GM12878 (cell line): ENCODE results near the gene RETN. TPM values are rescaled to one million over a fixed set of nuclear protein-coding genes. Genes with fewer than 3 reads are reported as not detected.

Source experiments
- ATAC-seq: fragments of 200-7000 bp; cut with Tn5 transposase; 3 replicates; pipeline ENCODE4 v1.9.1; 2020; ENCODE audit warnings: mild to moderate bottlenecking, moderate library complexity
- BruUV-seq: library from RNA; stranded (reverse); fragments of 400-500 nt; replicated peaks from 2 replicates; lab custom pipeline; 2021; lab: Mats Ljungman, UMichigan
- CTCF ChIA-PET: fragments of 300-600 bp; sonication (Branson Sonifier 250); formaldehyde crosslinking; extraction: SDS; loops from one replicate; lab custom pipeline; 2021; ENCODE audit warnings: inconsistent platforms; lab: Yijun Ruan, JAX
- POLR2A ChIA-PET: fragments of 350-600 bp; formaldehyde crosslinking; extraction: SDS; loops from one replicate; lab custom pipeline; 2021; ENCODE audit warnings: inconsistent platforms; lab: Charles Lee
- RAD21 ChIA-PET: fragments of 300-600 bp; sonication (Branson Sonifier 250); formaldehyde crosslinking; loops from one replicate; lab custom pipeline; 2023; ENCODE audit warnings: antibody characterized with exemption; ENCODE audit not compliant: unreplicated experiment; lab: Charles Lee
- SMC1A ChIA-PET: fragments of 300-600 bp; sonication (Branson Sonifier 250); formaldehyde crosslinking; loops from one replicate; lab custom pipeline; 2023; ENCODE audit not compliant: unreplicated experiment, uncharacterized antibody; lab: Charles Lee
- DNase-seq: peaks from one replicate; pipeline ENCODE4 v3.0.0-alpha.2; 2011; ENCODE audit warnings: low read depth, low spot score
- FAIRE-seq: peaks from 3 replicates; lab custom pipeline; 2011; peaks lifted over from hg19 to GRCh38; lab: Jason Lieb, UNC
- H2AFZ ChIP-seq: 2 replicates; pipeline ENCODE4 v1.6.0; 2011; ENCODE audit warnings: low read depth, low read length, control low read depth; ENCODE audit not compliant: control insufficient read depth
- H3K27ac ChIP-seq: 2 replicates; pipeline ENCODE4 v1.5.1; 2011; ENCODE audit warnings: control low read depth; ENCODE audit not compliant: control insufficient read depth, insufficient read depth
- H3K27me3 ChIP-seq, 2 experiments: replicated peaks in 1 of 2; 2 replicates each; pipeline versions ENCODE4 v1.6.0 to v1.6.1; 2011; ENCODE audit warnings: low read length in 1 of 2; ENCODE audit not compliant: control insufficient read depth in 2 of 2, insufficient read depth in 2 of 2
- H3K36me3 ChIP-seq, 2 experiments: 2 replicates each; pipeline ENCODE4 v1.5.1; 2011; ENCODE audit warnings: low read length in 1 of 2; ENCODE audit not compliant: control insufficient read depth in 2 of 2, insufficient read depth in 2 of 2
- H3K4me1 ChIP-seq: 2 replicates; pipeline ENCODE4 v1.6.1; 2011; ENCODE audit warnings: mild to moderate bottlenecking, low read length, moderate library complexity, mixed read lengths; ENCODE audit not compliant: control insufficient read depth, insufficient read depth
- H3K4me2 ChIP-seq: 2 replicates; pipeline ENCODE4 v1.6.0; 2011; ENCODE audit warnings: control low read depth; ENCODE audit not compliant: control insufficient read depth, insufficient read depth
- H3K4me3 ChIP-seq: fragments of 200-600 bp; sonication (generic); 2 replicates; pipeline ENCODE4 v1.5.1; 2016
- H3K79me2 ChIP-seq: 2 replicates; pipeline ENCODE4 v1.6.0; 2011; ENCODE audit warnings: low read length; ENCODE audit not compliant: control insufficient read depth, insufficient read depth
- H3K9ac ChIP-seq: 2 replicates; pipeline ENCODE4 v1.8.0; 2011; ENCODE audit warnings: low read length, control low read depth, mixed read lengths; ENCODE audit not compliant: control insufficient read depth, insufficient read depth
- H3K9me3 ChIP-seq: replicated peaks from 3 replicates; pipeline ENCODE4 v1.5.1; 2011; ENCODE audit warnings: mild to moderate bottlenecking, low read length; ENCODE audit not compliant: control insufficient read depth, insufficient read depth
- H4K20me1 ChIP-seq: 2 replicates; pipeline ENCODE4 v1.6.0; 2011; ENCODE audit not compliant: control insufficient read depth, insufficient read depth
- ASH2L ChIP-seq: fragments of 300-600, 200-600 bp; sonication (generic); IDR thresholded peaks from 2 replicates; pipeline ENCODE4 v1.6.1; 2017; ENCODE audit warnings: low read depth, mild to moderate bottlenecking, borderline replicate concordance
- BMI1 ChIP-seq: fragments of 450-650 bp; IDR thresholded peaks from 2 replicates; pipeline ENCODE4 v1.6.1; 2016; ENCODE audit warnings: mild to moderate bottlenecking, moderate library complexity, borderline replicate concordance
- CREB1 ChIP-seq: IDR thresholded peaks from 2 replicates; pipeline ENCODE4 v1.6.1; 2012; ENCODE audit warnings: low read depth, mild to moderate bottlenecking, inconsistent platforms
- GATAD2B ChIP-seq: fragments of 450-650 bp; conservative IDR thresholded peaks from 2 replicates; pipeline ENCODE4 v1.6.1; 2017; ENCODE audit warnings: low read depth, mild to moderate bottlenecking, moderate library complexity
- KLF5 ChIP-seq: fragments of 450-650 bp; IDR thresholded peaks from 2 replicates; pipeline ENCODE4 v1.6.1; 2014; ENCODE audit warnings: mild to moderate bottlenecking; ENCODE audit not compliant: partially characterized antibody
- MEF2B ChIP-seq: fragments of 450-650 bp; IDR thresholded peaks from 2 replicates; pipeline ENCODE4 v1.6.1; 2018; ENCODE audit warnings: mild to moderate bottlenecking, moderate library complexity; ENCODE audit not compliant: partially characterized antibody, poor library complexity, severe bottlenecking
- MTA3 ChIP-seq: IDR thresholded peaks from 2 replicates; pipeline ENCODE4 v1.6.1; 2012; ENCODE audit warnings: low read length, inconsistent platforms, borderline replicate concordance
- POLR2A ChIP-seq: IDR thresholded peaks from 2 replicates; pipeline ENCODE4 v1.6.1; 2011; ENCODE audit warnings: low read depth, mild to moderate bottlenecking, low read length
- RELA ChIP-seq: fragments of 450-650 bp; IDR thresholded peaks from 2 replicates; pipeline ENCODE4 v1.8.0; 2014; ENCODE audit warnings: borderline replicate concordance; ENCODE audit not compliant: partially characterized antibody
- SMARCA5 ChIP-seq: fragments of 450-650 bp; IDR thresholded peaks from 2 replicates; pipeline ENCODE4 v1.6.1; 2017; ENCODE audit warnings: mild to moderate bottlenecking
- SMC3 ChIP-seq: IDR thresholded peaks from 2 replicates; pipeline ENCODE4 v1.6.1; 2011; ENCODE audit warnings: low read length, improper control_type of control experiment, borderline replicate concordance
- WGBS: methylation state at CpG from one replicate; pipeline ENCODE4 v1.1.6; 2016; ENCODE audit warnings: low lambda C conversion rate; ENCODE audit not compliant: insufficient replicate concordance, insufficient coverage; ENCODE audit errors: missing lambda C conversion rate; 5-methylcytosine and 5-hydroxymethylcytosine counted together
- in situ Hi-C: fragments of 300-500 bp; cut with MboI; formaldehyde crosslinking; loops from 9 replicates; pipeline ENCODE4 v1.14.3; 2018; ENCODE audit warnings: mixed read lengths
- intact Hi-C: fragments of 100-400 bp; cut with micrococcal nuclease; formaldehyde crosslinking; loops from one replicate; pipeline ENCODE4 v1.14.2; 2022; ENCODE audit not compliant: unreplicated experiment
- polyA plus RNA-seq, 11 experiments: library from polyadenylated mRNA; depleted of rRNA in 4 of 11; unstranded in 6 of 11; stranded (reverse) in 5 of 11; fragments of >200 nt; fragmentation: Nextera tagmentation in 4 of 11; fragmentation: Illumina TruSeq in 1 of 11; extraction: Ambion mirVana in 4 of 11; extraction: Trizol in 1 of 11; gene quantifications; 1 replicate in 1 of 11; 2 replicates in 10 of 11; pipeline versions ENCODE4 v1.2.1 to v1.2.3, GENCODE V29; 2011 to 2016; ENCODE audit warnings: inconsistent platforms in 2 of 11, missing spikeins in 2 of 11, low read depth in 1 of 11
- total RNA-seq, 4 experiments: library from RNA; depleted of rRNA in 3 of 4; stranded (reverse); fragments of >200 nt in 3 of 4; fragmentation: Illumina TruSeq in 1 of 4; extraction: Trizol in 1 of 4; gene quantifications; 2 replicates each; pipeline versions ENCODE4 v1.2.1 to v1.2.3, GENCODE V29; 2013 to 2021
- TF ChIP-seq, protein P1 (sequence below): fragments of 450-650 bp; IDR thresholded peaks from 2 replicates; pipeline ENCODE4 v1.6.1; 2016; ENCODE audit warnings: mild to moderate bottlenecking
- TF ChIP-seq, protein P2 (sequence below): IDR thresholded peaks from 2 replicates; pipeline ENCODE4 v1.6.1; 2012; ENCODE audit warnings: low read depth, low read length, improper control_type of control experiment
- TF ChIP-seq, protein P3 (sequence below): fragments of 450-650 bp; IDR thresholded peaks from 2 replicates; pipeline ENCODE4 v1.6.1; 2017; ENCODE audit warnings: mild to moderate bottlenecking, moderate library complexity
- TF ChIP-seq, protein P4 (sequence below): fragments of 450-650 bp; IDR thresholded peaks from 2 replicates; pipeline ENCODE4 v1.6.1; 2017; ENCODE audit warnings: borderline replicate concordance
- TF ChIP-seq, protein P5 (sequence below): fragments of 150-350 bp; IDR thresholded peaks from 2 replicates; pipeline ENCODE4 v1.6.1; 2014; ENCODE audit warnings: mild to moderate bottlenecking, low read depth, low read length

Gene RETN
- total and polyA plus RNA-seq, 10 of the 15 experiments (the other 5 are each of a cell fraction or from before 2014, with no cell fraction given) = 0.26 TPM; not detected in 9

DNA sequence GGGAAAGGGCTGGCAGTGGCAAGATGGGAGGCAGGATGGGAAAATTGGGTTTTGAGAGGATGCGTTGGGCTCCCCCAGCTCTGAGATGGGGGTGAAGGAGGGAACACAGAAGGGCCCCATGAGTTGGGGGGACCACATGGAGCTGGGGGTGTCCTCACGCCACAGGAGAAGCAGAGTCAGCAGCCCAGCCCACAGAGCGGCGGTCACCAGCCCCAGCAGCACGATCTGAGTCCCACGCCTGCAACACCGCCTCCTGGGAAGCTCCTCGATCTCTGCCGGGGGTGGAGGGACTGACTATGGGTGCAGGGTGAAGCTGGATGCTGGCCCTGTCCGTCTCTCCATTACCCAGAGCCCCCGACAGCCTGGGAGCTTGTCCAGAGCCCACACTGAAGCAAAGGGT lies 29.7 kb downstream of the RETN start:
- Histone ChIP-seq H3K27me3 (no peaks in the 10 kb centered on the region), H4K20me1 (no peaks in the 10 kb centered on the region), H2AFZ (no peak overlapping the region), H3K9me3 (no peaks in the 10 kb centered on the region; the same call in 2 of the 3 replicates), H3K36me3 (peaks cover 6 to 16% of the 10 kb centered on the region in 2 experiments; a peak in 3 of 4 replicates), H3K79me2 (peaks cover 74% of the 10 kb centered on the region), H3K9ac (peak overlapping the region; percentile 88), H3K27ac (peak overlapping the region; percentile 94), H3K4me2 (peak overlapping the region; percentile 97), H3K4me1 (peaks cover 43% of the 10 kb centered on the region), H3K4me3 (peak overlapping the region; percentile 100)
- DNase-seq (no peak), ATAC-seq (peak; percentile 6; the same call in 2 of the 3 replicates), FAIRE-seq (no peak)
- ChIA-PET POLR2A (interaction anchor here (0.6 to 2.1 kb wide), 7 partner anchors 8 to 124 kb away, joined by 3 to 11 read pairs (median 4); partner anchors contain the start of gene TRAPPC5), CTCF (interaction anchor here (0.8 to 5.0 kb wide), 7 partner anchors 15 to 130 kb away, joined by 3 to 32 read pairs (median 5); partner anchors contain the start of gene TRAPPC5), RAD21 (interaction anchor here (0.6 to 2.9 kb wide), 8 partner anchors 8 to 245 kb away, joined by 3 to 19 read pairs (median 5); partner anchors contain the start of genes TIMM44 and TRAPPC5), SMC1A (interaction anchor here (0.6 to 5.5 kb wide), 9 partner anchors 8 to 101 kb away, joined by 4 to 26 read pairs (median 4); partner anchors contain the start of gene TRAPPC5)
- intact Hi-C loops = no loop called here
- no TSS peak for BruUV-seq
- in situ Hi-C loops = no loop called here
- 81% methylated on average over 11 of the region's 11 CpGs for WGBS
- TF ChIP-seq MEF2B (no peak), SMC3 (no peak), BMI1 (no peak), KLF5 (no peak), SMARCA5 (no peak), MTA3 (no peak), GATAD2B (peak; percentile 21; the same call in 1 of the 2 replicates), ASH2L (no peak), POLR2A (0 out of 2 replicates have a peak, but pooled peaks have one; percentile 31), RELA (no peak), CREB1 (no peak)
- TF ChIP-seq, protein P1, sequence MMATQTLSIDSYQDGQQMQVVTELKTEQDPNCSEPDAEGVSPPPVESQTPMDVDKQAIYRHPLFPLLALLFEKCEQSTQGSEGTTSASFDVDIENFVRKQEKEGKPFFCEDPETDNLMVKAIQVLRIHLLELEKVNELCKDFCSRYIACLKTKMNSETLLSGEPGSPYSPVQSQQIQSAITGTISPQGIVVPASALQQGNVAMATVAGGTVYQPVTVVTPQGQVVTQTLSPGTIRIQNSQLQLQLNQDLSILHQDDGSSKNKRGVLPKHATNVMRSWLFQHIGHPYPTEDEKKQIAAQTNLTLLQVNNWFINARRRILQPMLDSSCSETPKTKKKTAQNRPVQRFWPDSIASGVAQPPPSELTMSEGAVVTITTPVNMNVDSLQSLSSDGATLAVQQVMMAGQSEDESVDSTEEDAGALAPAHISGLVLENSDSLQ = no peak
- TF ChIP-seq, protein P2, sequence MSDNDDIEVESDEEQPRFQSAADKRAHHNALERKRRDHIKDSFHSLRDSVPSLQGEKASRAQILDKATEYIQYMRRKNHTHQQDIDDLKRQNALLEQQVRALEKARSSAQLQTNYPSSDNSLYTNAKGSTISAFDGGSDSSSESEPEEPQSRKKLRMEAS = no peak
- TF ChIP-seq, protein P3, sequence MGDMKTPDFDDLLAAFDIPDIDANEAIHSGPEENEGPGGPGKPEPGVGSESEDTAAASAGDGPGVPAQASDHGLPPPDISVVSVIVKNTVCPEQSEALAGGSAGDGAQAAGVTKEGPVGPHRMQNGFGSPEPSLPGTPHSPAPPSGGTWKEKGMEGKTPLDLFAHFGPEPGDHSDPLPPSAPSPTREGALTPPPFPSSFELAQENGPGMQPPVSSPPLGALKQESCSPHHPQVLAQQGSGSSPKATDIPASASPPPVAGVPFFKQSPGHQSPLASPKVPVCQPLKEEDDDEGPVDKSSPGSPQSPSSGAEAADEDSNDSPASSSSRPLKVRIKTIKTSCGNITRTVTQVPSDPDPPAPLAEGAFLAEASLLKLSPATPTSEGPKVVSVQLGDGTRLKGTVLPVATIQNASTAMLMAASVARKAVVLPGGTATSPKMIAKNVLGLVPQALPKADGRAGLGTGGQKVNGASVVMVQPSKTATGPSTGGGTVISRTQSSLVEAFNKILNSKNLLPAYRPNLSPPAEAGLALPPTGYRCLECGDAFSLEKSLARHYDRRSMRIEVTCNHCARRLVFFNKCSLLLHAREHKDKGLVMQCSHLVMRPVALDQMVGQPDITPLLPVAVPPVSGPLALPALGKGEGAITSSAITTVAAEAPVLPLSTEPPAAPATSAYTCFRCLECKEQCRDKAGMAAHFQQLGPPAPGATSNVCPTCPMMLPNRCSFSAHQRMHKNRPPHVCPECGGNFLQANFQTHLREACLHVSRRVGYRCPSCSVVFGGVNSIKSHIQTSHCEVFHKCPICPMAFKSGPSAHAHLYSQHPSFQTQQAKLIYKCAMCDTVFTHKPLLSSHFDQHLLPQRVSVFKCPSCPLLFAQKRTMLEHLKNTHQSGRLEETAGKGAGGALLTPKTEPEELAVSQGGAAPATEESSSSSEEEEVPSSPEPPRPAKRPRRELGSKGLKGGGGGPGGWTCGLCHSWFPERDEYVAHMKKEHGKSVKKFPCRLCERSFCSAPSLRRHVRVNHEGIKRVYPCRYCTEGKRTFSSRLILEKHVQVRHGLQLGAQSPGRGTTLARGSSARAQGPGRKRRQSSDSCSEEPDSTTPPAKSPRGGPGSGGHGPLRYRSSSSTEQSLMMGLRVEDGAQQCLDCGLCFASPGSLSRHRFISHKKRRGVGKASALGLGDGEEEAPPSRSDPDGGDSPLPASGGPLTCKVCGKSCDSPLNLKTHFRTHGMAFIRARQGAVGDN = 0 out of 2 replicates have a peak, but pooled peaks have one; percentile 51
- TF ChIP-seq, protein P4, sequence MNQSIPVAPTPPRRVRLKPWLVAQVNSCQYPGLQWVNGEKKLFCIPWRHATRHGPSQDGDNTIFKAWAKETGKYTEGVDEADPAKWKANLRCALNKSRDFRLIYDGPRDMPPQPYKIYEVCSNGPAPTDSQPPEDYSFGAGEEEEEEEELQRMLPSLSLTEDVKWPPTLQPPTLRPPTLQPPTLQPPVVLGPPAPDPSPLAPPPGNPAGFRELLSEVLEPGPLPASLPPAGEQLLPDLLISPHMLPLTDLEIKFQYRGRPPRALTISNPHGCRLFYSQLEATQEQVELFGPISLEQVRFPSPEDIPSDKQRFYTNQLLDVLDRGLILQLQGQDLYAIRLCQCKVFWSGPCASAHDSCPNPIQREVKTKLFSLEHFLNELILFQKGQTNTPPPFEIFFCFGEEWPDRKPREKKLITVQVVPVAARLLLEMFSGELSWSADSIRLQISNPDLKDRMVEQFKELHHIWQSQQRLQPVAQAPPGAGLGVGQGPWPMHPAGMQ = no peak
- TF ChIP-seq, protein P5, sequence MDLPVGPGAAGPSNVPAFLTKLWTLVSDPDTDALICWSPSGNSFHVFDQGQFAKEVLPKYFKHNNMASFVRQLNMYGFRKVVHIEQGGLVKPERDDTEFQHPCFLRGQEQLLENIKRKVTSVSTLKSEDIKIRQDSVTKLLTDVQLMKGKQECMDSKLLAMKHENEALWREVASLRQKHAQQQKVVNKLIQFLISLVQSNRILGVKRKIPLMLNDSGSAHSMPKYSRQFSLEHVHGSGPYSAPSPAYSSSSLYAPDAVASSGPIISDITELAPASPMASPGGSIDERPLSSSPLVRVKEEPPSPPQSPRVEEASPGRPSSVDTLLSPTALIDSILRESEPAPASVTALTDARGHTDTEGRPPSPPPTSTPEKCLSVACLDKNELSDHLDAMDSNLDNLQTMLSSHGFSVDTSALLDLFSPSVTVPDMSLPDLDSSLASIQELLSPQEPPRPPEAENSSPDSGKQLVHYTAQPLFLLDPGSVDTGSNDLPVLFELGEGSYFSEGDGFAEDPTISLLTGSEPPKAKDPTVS = no peak
